Epithelial cell of prostate (primary cell): ENCODE data around the gene SLC22A31.

Experiments
- DNase-seq: peaks from one replicate; pipeline ENCODE4 v3.0.0-alpha.2; 2011; ENCODE audit warnings: low read depth, low spot score
- H3K27ac ChIP-seq: fragments of 450-650 bp; 2 replicates; pipeline ENCODE4 v1.5.1; 2017; ENCODE audit warnings: mild to moderate bottlenecking

Gene SLC22A31

DNA sequence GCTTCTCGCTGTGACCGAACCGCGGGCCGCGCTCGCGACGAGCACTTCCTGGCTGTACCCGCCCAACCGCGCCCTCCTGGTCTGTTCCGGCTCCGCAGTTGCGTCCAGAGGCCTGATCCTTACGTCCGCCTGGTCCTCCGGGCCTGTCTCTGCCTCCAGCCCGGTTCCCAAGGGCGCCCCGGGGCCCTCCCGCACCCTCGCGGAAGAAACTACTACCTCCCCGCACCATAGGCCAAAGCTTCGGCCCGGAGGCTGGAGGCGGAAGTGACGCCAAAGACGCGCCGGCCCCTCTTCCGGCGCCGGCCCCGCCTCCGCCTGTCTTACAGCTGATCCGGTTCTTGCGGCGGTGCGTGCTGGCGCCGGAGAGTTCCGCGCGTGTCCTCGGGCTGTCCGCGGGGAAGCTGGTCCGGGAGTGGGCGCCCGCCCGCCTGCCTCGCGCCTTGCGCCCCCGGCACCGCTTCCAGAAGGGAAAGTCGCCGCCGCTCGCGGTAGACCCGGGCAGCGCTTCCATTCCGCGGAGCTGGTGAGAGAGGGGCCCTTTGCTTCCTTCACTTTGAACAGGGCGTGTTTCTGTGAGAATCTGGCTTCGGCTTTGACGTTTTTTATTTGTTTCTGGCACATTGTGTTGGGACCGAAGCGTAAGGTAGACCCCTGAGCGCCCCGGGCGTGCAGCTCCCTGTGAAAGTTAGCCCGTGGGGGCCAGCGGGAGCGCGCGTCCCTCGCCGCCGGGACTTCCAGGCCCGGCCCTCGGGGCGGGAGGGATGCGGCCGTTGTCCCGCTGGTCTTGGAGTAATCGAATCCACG lies 17.3 kb upstream of the SLC22A31 start, which contains the start of gene ZNF778:
Gene ZNF778, plus strand, starts transcription at position 316 of the 804 bp plus-strand sequence. CDS start 3,425 bp downstream, outside the sequence.
- DNase-seq, result peak; percentile 40
- H3K27ac ChIP-seq, result peak within 1 kb of the TSS; percentile 87

DNA sequence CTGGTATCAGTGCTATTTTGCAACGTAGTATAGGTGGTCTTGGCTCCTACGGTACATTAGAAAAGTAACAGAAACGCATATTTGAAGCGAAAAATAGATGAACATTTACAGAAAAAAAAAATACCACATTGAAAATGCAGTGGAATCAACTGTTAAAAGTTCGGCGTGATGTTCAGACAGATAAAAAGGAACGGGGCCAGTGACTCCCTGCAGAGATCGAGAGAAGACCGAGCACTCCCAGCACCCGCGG lies 16.7 kb upstream of the SLC22A31 start:
- no peak for DNase-seq
- peak overlapping the region; percentile 87 for H3K27ac ChIP-seq

DNA sequence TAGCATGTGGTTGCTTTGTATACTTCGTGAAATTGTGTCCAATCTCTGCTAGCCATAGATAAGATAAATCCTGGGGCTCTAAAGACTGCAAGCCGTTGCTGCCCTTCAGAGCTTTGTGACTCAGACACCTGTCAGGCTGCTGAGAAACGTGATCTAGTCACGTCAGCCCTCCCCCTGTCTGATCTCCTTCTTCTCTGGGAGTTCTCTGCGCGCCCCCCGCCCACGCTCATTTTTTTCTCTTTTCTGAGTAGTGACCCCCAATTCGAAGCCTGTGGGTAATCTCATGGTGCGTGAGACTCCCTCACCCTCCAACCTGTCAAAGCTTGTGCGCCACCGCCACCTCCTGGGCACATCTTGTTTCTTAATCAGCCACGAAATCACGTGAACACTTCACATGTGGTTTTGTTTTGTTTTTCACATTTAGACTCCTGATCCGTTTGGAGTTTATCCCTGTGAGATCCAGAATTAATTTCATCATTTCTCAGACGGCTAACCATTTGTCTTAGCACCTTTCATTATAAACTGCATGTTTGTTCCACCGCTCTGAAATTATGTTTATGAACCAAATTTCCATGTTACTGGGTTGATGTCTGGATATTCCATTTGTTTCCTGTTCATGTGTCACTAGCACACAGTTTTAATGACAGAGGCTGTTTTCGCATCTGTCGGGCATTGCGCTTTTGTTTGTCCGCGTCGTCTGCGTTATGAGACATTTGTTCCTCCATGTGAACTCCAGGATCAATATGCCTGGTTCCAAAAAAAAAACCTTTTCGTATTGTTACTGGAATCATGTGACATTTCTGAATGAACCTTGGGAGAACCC lies 16.2 kb upstream of the SLC22A31 start:
- peak; percentile 2 for DNase-seq
- peak overlapping the region; percentile 87 for H3K27ac ChIP-seq

DNA sequence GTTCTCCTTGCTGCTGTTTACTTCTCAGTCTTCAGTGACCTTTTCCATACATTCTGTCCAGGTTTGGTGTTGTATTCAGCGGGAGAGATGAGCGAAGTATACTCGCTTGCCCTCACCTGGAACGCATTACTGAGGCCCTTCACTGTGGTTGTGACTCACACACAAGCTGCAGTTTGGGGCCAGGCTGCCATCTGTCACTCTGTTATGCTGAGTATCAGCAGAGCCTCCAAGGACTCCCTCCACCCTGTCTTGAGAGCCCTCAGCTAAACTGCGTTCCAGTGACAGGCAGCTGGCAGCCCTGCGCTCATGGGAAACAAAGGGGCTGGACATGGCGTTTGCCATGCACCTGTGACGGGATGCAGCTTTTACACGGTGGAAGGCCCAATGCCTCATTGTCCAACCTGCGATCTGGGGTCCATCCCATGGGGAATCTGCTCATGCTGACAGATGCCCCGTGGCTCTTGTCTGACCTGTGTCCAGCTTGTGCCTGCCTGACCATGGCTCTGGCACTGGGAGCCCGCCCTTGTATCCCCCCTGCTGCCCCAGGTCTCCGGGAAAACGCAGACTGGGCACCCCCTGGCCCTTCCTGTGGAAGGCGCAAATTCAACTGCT lies 10.7 kb upstream of the SLC22A31 start:
- DNase-seq, result no peak

DNA sequence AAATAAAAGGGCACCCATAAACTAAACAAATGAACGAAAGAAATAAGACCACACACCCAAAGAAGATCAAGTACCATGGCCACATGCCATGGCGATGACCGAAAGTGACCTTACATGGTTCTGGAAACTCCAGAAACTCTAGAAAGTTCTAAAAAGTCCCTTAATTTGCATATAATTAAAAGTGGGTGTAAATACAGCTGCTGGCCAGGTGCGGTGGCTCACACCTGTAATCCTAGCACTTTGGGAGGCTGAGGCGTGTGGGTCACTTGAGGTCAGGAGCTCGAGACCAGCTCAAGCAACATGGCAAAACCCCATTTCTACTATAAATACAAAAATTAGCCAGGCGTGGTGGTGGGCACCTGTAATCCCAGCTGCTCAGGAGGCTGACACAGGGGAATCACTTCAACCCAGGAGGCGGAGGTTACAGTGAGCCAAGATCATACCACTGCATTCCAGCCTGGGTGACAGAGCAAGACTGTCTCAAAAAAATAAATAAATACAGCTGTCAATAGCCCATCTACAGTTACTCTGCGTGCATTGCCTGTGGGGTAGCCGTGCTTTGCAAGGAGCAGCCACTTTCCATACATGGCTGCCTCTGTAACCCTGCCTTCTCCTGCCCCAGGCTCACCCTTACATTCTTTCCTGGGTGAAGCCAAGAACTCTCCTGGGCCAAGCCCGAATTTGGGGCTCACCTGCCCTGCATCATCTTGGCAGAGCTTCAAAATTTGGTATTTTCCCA lies 10.0 kb upstream of the SLC22A31 start:
- DNase-seq, result no peak
- no peak overlapping the region for H3K27ac ChIP-seq

More for the DNA sequence above, 10.7 kb upstream of the SLC22A31 start:
- H3K27ac ChIP-seq, result no peak overlapping the region

DNA sequence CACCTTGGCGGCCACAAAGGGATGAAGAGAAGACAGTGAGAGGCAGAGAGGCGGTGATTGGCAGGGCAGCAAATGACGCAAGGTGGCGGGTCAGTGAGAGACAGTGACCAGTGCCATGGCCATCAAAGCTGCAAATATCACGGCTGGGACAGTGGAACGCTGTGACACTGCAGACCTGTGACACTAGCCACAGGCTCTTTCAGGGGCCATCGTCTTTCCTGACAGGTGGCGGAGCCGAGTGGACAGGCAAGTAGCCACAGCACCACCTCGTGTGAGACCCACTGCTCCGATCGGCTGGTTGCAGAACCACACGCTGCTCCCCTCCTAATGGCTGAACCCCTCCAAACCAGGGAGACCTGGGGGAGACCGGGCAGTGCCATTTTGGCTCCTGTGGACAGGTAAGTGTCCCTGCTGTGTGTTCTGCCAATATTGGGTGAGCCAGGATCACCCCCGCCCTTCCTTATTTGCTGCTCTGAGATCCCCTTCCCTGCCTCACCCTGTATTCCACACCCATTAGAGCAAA lies 9.2 kb upstream of the SLC22A31 start:
- H3K27ac ChIP-seq, result no peak overlapping the region
- no peak for DNase-seq

DNA sequence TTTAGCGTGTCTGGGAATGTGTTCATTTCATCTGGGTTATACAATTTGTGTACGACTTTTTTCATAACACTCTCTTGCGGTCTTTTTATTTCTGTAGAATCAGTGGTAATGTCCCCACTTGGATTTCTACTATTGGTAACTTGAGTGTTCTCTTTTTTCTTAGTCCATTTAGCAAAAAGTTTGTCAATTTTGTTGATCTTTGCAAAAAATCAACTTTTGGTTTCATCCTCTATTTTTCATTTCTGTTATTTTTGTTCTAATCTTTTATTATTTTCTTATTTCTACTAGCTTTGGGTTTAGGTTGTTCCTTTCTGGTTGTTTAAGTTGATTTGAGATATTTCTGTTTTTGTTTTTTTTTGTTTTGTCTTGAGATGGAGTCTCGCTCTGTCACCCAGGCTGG lies 7.7 kb upstream of the SLC22A31 start:
- DNase-seq, result no peak
- H3K27ac ChIP-seq, result no peak overlapping the region

DNA sequence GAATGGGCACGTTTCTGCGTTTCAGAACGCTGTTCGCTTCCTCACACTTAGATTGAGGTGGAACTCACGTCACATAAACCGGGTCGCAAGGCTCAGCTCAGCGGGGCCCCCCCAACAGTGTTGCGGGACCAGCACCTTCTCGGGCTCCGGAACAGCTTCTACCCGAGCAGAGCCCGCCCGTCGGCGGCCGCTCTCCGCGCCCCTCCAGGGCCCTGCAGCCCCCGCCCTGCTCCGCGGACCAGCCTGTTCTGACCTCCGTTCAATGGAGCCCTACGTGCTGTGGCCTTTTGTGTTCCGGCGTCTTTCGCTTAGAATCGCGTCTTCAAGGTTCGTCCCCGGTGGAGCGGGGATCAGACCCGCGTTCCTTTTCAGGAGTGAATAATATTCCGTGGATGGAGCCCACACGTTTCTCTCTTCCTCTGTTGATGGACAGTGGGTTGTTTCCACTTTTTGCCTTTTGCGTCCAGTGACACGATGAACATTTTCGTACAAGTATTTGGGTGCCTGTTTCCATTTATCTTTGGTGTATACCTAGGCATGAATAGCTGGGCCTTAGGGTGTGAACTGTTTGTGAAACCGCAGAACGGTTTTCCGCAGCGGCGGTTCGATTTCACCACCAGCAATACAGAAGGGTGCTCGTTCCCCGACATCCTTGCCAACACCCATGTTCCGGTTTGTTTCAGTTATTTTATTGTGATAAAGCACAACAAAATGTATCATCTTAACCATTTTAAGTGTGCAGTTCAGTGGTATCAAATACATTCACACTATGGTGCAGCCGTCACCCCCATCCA lies 2.3 kb upstream of the SLC22A31 start:
- DNase-seq, result no peak
- no peak overlapping the region for H3K27ac ChIP-seq

DNA sequence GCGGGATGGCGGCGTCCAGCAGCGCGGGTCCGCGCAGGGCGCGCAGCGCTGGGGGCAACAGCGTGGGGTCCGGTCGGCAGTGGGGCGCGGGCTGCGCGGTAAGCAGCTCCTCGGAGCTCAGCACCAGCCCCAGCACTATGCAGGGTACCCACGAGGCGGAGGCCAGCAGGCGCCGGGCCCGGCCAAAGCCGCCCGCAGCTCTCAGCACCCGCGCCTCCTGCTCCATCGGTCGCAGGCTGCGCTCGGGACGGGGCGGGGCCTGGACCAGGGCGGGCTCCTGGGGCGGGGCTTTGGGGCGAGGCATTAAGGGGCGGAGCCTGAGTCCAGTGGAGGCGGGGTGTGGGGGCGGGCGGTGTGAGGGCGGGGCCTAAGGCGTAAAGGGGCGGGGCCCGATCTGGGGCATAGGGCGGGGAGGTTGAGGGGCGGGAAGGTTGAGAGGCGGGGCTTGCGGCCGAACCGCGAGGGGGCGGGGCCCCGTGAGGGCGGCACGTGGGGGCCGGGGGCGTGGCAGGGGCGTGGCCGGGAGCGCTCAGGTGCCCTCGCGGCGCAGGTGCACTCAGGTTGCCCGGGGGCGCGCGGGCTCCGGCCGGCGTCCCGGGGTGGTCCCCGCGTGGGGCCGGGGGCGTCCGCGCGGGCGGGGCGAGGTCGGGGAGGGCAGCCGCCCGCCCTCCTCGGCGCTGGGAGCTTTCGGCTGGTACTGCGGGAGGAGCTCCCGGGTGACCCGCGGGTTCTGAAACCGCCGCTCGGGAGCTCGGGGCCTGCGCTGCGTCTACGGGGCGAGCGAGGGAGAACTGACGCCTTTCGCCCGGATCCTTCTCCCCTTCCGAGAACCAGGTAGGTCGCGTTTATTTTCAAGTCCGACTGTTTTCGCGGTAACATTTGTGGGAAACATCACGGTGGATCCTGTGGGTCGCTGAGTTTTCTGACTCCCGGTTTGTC lies 1.4 kb upstream of the SLC22A31 start:
- H3K27ac ChIP-seq, result no peak overlapping the region
- DNase-seq, result no peak

DNA sequence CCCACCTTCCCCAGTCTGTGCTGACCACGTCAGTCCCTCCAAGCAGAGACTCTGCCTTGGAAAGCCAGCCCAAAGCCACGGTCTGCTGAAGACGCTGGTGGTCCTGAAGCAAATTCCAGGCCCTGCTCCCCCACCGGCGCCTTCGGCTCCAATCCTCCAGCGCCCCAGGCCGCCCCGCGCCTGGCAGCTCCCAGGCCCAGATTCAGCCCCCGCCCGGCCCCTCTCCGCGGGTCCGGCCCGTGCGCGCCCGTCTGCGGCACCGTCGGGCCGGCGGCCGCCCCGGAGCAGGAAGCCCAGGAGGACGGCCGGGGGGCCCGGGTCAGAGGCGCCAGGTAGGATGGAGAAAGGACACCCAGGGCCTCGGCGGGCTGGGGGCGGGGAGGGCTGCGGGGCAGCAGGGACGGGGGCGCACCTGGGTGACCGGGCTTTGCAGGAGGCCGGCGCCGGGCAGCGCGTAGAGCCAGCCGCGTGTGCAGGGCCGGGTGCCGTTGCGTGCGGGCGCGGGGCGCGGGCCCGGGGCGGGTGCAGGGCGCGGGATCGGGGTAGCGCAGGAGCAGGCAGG lies 594 bp upstream of the SLC22A31 start:
- DNase-seq, result no peak
- no peak overlapping the region for H3K27ac ChIP-seq

DNA sequence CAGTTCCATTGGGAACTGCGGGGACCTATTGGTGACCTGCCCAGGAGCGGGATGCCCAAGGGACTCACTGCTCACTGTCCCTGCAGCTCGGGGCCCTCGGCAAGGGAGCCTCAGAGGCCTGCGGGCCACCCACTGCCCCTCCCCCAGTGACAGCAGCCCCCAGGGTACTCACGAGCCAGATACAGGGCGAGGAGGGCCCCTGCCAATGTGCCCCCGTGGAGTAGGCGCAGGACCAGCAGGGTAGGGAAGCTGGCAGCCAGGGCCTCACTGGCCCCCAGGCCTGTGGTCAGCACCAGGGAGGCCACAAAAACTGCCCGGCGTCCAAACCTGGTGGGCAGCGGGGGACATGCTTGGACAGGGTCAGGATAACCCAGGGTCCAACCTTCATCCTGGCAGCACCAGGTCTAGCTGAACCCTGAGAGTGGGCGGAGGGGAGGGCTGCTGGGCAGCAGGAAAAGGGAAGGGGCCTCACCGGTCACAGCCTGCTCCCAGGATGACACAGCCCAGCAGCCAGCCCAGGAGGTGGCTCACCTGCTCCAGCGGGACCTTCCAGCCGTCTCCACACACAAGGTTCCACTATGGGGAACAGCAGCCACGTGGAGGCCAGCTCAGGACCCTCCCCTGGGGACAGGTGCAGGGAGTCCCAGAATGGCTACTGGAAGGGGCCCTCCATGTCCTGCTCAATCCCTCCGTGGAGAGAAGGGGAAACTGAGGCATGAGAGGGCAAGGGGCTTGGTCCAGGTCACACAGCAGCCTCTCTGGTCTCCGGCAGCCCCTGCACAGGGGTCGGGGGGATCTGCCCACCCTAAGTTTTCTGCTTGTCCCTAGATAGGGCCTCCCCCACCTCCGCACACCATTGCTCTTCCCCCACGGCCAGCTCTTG lies 855 bp downstream of the SLC22A31 start:
- no peak overlapping the region for H3K27ac ChIP-seq
- no peak for DNase-seq

DNA sequence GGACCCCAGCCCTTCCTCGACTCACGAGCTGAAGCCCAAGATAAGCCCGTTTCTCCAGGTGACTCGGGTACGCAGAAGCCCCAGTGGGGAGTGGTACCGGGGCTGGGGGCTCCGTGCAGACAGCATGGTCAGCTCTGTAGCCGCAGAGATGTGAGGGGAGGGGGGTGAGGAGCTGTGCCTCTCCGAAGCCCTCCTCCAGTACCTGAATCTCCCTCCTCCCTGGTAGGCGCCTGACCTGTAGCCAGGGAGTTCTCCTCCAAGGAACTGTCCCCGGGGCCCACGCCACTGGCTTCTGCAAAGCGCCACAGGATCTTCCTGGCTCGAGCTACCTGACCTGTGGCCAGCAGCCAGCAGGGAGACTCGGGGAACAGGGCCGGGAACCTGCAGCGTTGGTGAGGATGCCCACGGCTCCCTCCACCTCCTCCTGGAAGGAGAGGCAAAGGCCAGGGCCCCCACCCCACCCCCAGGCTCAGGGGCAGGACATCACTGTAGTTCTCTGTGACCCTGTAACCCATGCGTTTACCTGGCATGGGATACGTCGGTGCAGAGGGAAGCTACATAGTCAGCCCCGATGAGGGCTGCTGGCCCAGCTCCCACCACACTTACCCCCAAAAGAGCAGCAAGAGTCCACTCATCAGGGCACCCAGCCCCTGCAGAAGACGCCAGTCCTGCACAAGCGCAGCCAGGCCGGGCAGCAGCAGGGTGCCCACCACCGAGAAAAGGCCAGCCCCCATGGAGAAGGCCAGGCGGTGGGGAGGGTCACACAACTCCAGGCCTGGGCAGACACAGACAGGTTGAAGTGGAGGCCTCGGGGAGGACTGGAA lies 1.7 kb downstream of the SLC22A31 start:
- no peak for DNase-seq
- no peak overlapping the region for H3K27ac ChIP-seq

DNA sequence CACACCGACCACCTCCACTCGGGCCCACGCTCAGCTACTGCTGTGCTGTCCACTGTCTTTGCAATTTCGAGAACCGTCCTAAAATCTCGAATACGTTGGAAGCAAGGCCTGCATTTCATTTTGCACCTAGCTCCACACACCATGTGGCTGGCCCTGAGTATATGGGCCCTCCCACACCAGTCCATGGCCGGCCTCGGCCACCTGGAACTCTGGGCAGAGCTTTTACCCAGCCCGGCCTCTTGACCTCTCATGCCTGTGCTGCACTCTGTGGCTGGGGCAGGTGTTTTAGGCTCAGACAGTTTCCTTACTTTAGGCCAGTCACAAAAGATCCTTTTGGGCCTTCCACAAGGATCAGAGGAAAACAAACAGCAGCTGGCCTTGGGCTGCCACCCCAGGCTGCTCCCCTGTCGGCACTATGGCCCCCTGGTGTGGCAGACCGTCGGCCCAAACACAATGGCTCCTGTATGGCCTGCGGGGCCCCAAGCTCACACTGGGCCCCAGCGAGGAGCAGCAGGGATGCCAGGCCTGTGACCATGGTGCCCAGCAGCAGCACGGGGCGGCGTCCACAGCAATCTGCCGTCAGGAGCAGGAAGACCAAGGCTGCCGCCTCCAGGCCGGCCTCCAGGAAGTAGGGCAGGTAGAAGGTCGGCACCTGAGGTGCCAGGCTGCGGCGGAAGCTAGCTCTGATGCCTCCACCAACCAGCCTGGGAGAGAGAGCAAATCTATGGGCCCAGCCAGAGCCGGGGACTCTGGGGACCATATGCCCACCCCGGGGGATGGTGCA lies 2.5 kb downstream of the SLC22A31 start:
- DNase-seq, result no peak
- H3K27ac ChIP-seq, result no peak overlapping the region

DNA sequence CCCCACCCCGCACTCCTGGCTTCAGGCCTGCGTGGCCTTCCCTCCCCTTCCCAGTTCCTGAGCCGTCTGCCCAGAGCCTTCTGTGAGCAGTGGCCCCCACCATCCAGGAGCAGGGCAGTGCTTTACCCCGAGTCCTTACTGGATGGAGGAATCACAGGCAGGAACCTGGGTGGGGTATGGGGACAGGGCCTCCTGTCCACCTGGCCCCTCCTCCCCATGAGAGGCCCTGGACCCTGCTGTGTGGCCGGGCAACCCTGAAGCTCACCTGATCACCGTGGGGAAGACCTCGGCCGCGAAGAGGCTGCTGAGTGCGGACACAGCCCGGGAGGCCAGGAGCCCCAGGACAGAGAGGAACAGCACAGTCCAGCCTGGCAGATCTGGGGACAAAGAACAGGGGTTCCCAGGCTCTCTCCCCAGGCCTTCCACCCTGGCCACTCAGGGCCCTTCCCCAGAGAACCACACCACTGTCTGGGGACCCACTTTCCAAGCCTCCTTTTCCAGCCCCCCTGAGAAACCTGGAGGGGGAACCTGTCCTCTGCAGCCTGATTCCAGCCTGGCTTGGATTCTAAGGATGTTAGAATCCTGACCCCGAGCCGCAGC lies 3.2 kb downstream of the SLC22A31 start:
- DNase-seq, result no peak
- no peak overlapping the region for H3K27ac ChIP-seq

DNA sequence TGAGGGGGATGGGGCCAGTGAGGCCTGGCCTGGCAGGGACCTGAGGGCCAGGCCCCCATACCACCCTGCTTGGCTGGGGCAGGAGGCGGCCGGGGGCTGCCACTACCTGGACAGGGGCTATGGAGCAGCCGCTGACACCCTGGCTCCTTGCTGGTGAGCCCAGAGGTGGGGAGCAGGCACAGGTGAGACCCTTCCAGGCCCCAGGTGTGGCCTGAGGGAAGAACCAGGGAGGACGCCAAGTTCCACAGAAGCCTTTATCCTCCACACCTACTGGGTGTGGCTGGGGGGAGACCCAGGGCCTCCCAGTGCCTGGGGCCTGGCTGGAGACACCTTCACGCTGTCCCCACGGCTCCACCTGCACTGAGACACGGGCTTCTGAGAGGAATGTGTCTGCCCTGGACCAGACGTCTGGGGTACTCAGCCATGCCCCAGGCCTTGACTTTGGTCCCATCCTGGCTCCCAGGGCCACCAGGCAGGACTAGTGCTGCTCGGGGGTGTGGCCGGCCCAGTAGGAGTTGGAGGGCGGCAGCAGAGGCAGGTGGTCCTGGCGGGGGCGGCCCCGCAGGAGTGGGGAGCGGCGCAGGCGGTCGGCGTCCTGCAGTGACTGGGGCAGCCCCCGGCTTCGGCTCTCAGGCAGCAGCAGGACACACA lies 4.7 kb downstream of the SLC22A31 start:
- no peak overlapping the region for H3K27ac ChIP-seq
- DNase-seq, result no peak
